CD4-positive, alpha-beta T cell treated with Interleukin-6 at 100 ng/mL for 8 hours (primary cell): Measurements from ENCODE around the gene RAB7B.
"Not testable (repeated sequence)": the region's sequence is repeated elsewhere in the genome, so short reads cannot be mapped to it uniquely, and the experiment has no call there.

ENCODE experiments used
- DNase-seq: peaks from one replicate; pipeline ENCODE4 v3.0.0-alpha.2; 2020; ENCODE audit warnings: mixed read lengths, low spot score

RAB7B gene

GRCh38 chr1:206002871-206003801 lies at the start of gene RAB7B:
Gene RAB7B (minus strand): TSS chr1:206003395. CDS start chr1:205994135, 9,260 bp downstream.
- no peak for DNase-seq

- DNase-seq: not testable (repeated sequence)
These were observed 49.2 kb upstream of the RAB7B start for GRCh38 chr1:206052231-206052865.

DNA sequence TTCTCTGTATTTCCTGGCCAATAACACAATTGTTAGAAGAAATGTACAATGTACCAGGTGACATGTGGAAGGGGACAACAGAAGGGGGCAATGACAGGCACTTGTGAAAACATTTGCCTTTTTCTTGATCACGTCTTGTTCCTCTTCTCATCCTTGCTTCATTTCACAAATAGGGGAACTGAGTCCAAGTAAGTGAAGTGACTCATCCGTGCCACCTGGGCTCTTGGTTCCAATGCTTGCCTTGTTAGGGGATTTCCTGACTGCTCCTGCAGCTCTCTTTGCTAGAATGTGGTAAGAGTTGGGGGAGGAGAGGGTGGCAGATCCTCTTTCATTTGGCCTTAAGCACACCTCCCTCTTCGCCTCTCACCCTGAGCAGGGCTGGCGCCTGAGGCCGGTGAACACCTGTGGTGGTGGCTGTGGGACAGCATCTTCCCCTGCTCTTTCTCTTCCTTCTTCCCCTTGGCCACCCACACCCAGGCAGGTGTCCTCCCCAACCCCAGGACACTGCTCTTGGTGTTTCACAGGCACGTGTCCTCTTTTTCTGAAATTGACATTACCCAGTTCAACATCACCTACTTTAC lies 47.5 kb upstream of the RAB7B start:
- peak; percentile 39 for DNase-seq

DNA sequence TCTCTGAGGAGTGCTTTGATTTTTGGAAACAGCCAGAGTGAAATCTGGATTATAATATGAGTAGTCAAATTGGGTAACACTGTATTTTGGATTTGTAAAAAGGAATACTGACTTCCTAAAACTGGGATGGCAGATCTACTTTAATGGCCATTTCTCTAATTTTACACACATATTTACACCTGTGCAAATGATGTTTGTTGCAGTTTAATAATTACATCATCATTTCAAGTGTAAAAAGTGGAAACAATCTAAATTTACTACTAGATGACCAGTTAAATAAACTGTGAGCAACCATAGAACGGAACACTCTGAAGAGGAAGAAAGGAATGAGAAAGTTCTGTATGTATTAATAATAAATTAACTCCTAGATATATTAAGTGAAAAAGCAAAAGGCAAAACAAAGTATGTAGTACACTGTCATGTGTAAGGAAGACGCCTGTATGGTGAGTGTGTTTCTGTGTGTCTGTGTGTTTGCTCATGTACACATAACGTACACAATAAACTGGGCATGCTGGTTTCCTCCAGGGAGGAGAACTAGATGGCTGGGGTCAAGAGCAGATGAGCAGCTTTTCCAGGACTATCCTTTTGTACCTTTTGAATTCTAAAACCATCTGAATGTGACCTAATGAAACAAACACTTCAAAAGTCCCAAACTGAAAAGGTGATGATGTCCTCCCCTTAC lies 46.9 kb upstream of the RAB7B start:
- DNase-seq: no peak

DNA sequence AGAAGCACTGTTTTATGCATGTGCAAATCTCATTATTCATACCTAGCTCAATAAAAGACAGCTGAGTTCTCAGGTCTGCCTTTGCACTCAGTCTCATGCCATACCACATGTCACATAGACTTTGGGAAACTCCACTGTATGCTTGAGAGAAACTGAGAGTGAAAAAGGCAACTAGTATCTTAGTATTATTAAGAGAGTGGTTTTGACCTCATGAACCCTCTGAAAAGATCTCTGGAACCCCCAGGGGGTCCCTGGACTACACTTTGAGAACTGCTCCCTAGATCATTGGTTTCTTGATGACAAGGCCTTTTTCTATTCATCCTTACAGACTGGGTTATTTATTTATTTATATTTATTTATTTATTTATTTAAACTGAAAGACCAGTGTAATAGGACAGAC lies 46.1 kb upstream of the RAB7B start:
- no peak for DNase-seq

GRCh38 chr1:206048582-206048981 lies 45.4 kb upstream of the RAB7B start:
- DNase-seq: no peak

DNA sequence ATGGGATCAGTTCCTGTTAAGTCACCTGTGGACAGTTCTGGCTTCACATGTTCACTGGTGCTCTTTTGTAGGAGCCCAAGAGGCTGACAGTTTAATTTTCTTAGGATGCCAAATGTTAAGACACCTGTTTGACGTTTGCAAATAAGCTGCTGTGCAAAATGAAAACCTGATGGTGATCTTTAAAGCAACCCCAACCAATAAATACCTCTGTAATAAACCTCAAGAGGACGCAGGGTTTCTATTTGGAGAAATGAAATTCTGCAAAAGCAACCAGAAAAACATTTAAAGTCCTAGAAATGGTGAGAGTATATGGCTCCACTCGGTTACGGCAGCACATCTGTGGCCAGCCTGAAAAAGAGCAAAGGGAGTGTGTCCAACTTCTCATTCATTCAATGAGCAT lies 44.1 kb upstream of the RAB7B start:
- DNase-seq: no peak

GRCh38 chr1:206041640-206042039 lies 38.4 kb upstream of the RAB7B start:
- no peak for DNase-seq

GRCh38 chr1:206040328-206040727 lies 37.1 kb upstream of the RAB7B start:
- no peak for DNase-seq

- no peak for DNase-seq
These were observed 36.1 kb upstream of the RAB7B start for GRCh38 chr1:206039046-206039973.

GRCh38 chr1:206037581-206037980 lies 34.4 kb upstream of the RAB7B start:
- DNase-seq: no peak

DNA sequence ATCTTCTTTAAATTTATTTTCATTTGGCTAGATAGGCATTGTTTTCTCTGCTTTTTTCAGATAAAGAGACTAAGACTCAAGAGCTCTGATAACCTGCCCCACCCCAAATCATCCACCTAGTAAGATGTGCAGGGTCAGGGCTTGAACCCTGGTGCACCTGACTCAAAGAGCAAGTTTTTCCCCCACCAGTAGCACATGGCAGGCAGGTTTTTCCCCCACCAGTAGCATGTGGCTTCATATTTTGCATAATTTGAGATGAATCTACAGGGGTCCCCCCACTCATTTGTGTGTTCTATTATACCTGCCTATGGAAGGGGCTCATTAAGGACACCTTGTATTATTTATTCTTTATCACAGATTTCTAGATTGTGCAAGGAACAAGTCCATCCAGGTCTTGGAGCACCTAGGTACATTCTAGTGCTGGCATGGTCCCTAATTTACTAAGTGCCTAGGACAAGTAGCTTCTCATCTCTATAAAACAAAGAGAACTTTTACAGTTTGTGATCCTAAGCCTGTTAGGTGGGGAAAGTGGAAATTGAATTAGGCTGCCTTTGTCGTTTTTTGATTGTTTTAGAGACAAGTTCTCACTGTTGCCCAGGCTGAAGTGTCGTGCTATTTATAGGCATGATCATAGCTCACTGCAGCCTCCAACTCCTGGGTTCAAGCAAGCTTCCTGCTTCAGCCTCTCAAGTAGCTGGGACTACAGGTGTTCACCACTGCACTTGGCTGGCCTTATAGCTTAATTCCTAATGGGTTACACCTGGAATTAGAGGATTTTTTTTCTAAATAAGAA lies 33.7 kb upstream of the RAB7B start:
- no peak for DNase-seq

GRCh38 chr1:206035027-206035426 lies 31.8 kb upstream of the RAB7B start:
- no peak for DNase-seq

DNA sequence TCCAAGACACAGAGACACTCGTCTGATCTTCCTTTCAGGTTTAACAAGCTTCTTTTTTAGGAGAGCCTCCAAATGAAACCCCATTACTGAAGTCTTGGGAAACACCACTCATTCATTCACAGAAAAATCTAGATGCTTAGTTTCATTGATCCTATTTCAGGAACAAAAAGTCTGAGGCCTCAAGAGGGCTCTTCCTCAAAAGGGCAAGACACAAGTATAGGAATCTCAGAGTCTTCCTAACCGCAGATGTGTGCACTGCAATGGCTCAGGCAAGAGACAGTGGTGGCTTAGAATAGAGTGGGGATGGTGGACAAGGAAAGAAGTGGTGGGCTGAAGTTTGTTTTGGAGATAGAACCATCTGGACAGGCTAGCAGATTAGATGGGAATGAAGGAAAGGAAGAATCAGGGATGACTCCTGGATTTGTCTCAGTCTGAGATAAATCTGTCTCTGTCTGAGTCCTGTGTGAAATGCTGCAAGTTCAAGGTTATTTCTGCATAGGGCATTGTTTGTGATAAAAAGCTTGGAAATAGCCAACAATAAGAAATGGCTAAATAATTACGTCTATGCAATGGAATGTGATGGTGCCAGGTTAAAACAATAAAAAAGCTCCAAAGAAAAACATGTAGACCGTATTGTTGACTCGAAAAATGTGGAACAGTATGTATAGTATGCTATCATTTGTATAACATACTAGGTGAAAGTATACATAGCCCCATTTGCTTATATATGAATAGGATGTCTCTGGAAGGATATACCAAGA lies 29.4 kb upstream of the RAB7B start:
- no peak for DNase-seq

DNA sequence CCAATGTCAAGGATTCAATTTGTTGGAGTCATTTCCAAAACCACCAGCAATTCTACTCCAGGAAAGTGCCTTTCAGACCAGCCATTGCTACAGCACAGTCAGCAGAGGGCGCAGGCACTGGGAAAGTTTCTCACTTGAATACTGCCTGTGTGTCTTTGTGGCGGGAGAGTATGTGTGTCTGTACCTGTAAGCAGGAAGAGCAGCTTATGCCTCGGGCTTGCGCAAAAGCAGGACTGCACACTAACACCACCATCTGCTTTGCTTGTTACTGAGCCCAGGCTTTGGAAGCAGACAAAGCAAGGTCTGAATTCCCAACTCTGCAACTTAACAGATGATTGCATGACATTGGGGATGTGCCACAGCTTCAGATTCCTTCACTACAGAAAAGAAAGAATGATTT lies 27.5 kb upstream of the RAB7B start:
- peak; percentile 69 for DNase-seq

- no peak for DNase-seq
These were observed 27.0 kb upstream of the RAB7B start for GRCh38 chr1:206030191-206030590.

- no peak for DNase-seq
These were observed 26.3 kb upstream of the RAB7B start for GRCh38 chr1:206029484-206029883.

DNA sequence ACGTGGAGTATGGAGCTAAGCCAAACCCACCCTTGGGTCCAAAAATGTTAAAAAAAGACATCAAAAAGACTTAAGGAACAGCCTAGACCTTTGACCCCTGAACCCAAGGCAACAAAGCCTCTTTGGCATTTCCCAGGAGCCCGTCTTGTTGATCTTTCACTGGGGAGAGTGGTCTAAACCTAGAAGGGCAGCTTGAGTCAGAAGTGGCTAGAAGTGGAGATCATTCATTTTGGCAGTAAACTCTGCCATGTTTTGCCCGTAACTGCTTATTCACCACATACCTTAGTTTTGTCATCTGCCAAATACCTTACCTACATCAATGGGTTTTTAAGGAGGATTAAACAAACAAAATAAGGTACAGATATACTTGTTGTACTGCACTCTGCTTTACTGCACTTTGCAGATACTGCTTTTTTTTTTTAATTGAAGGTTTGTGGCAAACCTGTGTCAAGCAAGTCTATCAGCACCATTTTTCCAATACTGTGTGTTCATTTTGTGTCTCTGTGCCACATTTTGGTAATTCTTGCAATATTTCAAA lies 22.2 kb upstream of the RAB7B start:
- DNase-seq: no peak

- DNase-seq: no peak
These were observed 20.5 kb upstream of the RAB7B start, which contains the start of gene CTSE for GRCh38 chr1:206023695-206024094. Gene CTSE (minus strand): TSS chr1:206023895. CDS start chr1:206023791, 104 bp downstream.
